ENCODE results near the gene SOS2. TPM values are rescaled to one million over a fixed set of nuclear protein-coding genes. Genes with fewer than 3 reads are reported as not detected.

SOS2 gene
- total RNA-seq, 4 donors from 2014 or later, result 39.4 to 50.2 (median 41.5) TPM

- no peak for TF ChIP-seq CTCF (IDR thresholded peaks at IDR 0.05; ENCODE audit: low read depth)
Observed at GRCh38 chr14:50106178-50106577, 125.2 kb downstream of the SOS2 start.

GRCh38 chr14:50103558-50103957 lies 127.8 kb downstream of the SOS2 start:
- TF ChIP-seq CTCF (IDR thresholded peaks at IDR 0.05; ENCODE audit: low read depth), result no peak

GRCh38 chr14:50101417-50101816 lies 130.0 kb downstream of the SOS2 start:
- TF ChIP-seq CTCF (IDR thresholded peaks at IDR 0.05; ENCODE audit: low read depth), result no peak

GRCh38 chr14:50100805-50101204 lies 130.6 kb downstream of the SOS2 start:
- TF ChIP-seq CTCF (IDR thresholded peaks at IDR 0.05; ENCODE audit: low read depth), result no peak

GRCh38 chr14:50099335-50099734 lies 132.0 kb downstream of the SOS2 start:
- TF ChIP-seq CTCF (IDR thresholded peaks at IDR 0.05; ENCODE audit: low read depth), result no peak

GRCh38 chr14:50095895-50096294 lies 135.5 kb downstream of the SOS2 start:
- TF ChIP-seq CTCF (IDR thresholded peaks at IDR 0.05; ENCODE audit: low read depth), result no peak

- no peak for TF ChIP-seq CTCF (IDR thresholded peaks at IDR 0.05; ENCODE audit: low read depth)
Observed at GRCh38 chr14:50094056-50094755, 137.2 kb downstream of the SOS2 start.
